Measurements from ENCODE around the gene TMEM266. TPM values are rescaled to one million over a fixed set of nuclear protein-coding genes. Genes with fewer than 3 reads are reported as not detected.
"Not testable (repeated sequence)": the region's sequence is repeated elsewhere in the genome, so short reads cannot be mapped to it uniquely, and the experiment has no call there.

TMEM266 gene, protein sequence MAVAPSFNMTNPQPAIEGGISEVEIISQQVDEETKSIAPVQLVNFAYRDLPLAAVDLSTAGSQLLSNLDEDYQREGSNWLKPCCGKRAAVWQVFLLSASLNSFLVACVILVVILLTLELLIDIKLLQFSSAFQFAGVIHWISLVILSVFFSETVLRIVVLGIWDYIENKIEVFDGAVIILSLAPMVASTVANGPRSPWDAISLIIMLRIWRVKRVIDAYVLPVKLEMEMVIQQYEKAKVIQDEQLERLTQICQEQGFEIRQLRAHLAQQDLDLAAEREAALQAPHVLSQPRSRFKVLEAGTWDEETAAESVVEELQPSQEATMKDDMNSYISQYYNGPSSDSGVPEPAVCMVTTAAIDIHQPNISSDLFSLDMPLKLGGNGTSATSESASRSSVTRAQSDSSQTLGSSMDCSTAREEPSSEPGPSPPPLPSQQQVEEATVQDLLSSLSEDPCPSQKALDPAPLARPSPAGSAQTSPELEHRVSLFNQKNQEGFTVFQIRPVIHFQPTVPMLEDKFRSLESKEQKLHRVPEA
- under 1 TPM in 1 of 2 donors, not detected in 1; 0.28 TPM for total RNA-seq
- long read RNA-seq, donor 1, partial matches to known transcripts = 0 of 2 reads
- long read RNA-seq, donor 1, other reads (novel, unspliced or antisense) = 2 of 2 reads
- long read RNA-seq, donor 2, partial matches to known transcripts = 0 of 1 reads
- long read RNA-seq, donor 2, other reads (novel, unspliced or antisense) = 1 of 1 reads

DNA sequence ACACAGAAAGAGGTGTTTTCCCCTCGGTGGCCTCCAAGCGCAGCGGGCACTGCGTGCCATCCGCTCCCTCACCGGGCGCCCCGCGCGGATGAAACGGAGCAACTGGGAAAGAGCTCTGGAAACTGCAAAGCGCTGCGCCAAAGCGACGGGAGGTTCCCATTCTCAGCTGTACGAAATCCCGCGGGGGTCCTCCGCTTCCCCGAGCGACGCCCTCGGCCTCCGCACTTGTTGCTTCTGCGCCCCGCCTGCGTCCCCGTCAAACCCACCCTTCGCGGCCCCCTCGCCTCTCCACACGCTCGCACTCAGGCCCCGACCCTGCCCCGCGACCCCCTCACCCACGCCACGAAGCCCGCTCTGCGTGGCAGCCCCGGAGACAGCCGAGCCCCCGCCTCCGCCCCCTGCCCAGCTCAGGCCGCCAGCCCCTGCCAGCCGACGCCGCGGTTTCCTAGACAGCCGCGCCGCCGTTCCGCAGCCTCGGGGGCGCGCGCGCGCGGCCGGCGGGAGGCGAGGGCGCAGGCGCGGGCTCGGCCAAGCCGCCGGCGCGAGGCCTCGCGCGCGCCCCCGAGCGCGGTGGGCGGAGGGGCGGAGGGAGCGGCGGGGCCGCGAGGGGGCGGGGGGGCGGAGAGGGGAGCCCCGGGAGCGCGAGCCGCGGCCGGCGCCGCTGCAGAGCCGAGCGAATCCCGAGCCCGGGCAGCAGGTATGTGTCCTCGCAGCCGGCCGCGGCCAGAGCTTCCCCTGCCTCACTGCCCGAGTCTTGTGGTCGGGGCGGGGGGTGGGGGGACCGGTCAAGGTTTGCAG, at the start of gene TMEM266:
TSS of gene TMEM266 (plus strand) at position 666 of the 798 bp plus-strand sequence. CDS start 74,279 bp downstream, outside the sequence.
- intact Hi-C loops (cut with DNase I) = loop anchor here in 1 of 2 donors (5.0 kb wide), 1 partner anchor 973 kb away; no protein-coding TSS in a partner anchor
- DNase-seq (ENCODE audit: low spot score) = no peak

DNA sequence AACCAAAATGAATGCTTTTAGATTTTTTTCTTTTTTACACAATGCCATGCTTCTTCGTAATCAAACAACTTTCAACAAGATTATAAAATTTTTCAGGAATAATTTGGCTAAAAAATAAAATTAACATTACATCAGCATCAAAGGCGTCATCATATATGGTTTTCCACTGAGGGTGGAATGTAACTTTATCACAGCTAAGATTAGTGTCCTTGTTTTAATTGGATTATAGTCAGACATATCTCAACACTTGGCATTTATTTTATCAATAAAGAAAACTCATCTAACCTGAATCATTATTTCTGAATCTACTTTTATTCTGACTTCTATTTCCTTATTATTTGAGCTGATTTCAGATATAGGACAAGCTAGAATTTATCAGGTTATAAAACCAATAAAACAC, 49.2 kb upstream of the TMEM266 start:
- DNase-seq (ENCODE audit: low spot score) = no peak
- intact Hi-C loops (cut with DNase I) = no loop called here

DNA sequence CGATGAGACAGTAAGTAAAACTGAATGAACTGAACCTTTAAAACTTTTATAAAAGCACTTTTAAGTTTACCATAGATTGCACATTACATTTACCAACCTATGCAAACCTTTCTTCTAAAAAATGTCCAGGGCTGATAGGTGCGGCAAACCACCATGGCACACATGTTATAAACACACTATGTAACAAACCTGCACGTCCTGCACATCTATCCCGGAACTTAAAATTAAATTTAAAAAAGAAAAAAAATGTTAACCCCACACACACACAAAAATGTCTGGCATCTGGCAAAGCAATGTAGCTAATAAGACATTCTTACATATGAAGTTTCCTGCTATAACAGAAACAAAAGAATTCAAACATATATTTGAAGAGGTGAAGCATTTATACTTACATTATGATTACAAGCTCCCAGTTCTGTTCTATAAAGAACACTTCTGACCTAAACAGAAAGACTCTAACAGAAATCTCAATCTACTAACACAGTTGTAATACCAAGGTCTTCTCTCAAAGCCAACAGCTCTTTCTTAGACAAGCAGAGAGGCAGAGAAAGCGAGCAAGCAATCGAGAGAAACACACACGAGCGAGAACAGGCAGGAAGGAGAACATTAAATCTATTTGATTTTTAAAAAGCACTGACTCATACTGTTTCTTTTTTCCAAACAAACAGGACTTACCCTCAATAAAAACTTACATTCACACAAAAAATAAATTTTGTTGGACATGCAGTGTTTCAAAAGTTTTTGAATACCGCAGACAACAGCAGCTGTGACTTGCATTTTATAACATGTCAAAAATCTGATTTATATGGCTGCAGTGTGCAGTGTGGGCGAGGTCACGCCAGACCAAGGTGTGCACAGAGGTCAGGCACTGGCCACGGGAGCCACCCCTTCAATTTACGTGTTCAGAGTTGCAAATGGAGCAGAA, 47.9 kb upstream of the TMEM266 start, which contains the start of gene NRG4:
TSS of gene NRG4 (minus strand) at position 798 of the 925 bp plus-strand sequence. CDS start 1,194 bp downstream, outside the sequence.
- intact Hi-C loops (cut with DNase I) = no loop called here

DNA sequence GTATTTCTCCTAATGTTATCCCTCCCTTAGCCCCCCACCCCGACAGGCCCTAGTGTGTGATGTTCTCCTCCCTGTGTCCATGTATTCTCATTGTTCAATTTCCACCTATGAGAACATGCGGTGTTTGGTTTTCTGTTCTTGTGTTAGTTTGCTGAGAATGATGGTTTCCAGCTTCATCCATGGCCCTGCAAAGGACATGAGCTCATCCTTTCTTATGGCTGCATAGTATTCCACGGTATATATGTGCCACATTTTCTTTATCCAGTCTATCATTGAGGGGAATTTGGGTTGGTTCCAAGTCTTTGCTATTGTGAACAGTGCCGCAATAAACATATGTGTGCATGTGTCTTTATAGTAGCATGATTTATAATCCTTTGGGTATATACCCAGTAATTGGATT, 46.3 kb upstream of the TMEM266 start:
- DNase-seq (ENCODE audit: low spot score); intact Hi-C loops (cut with DNase I): not testable (repeated sequence)

More for the DNA sequence above, 47.9 kb upstream of the TMEM266 start, which contains the start of gene NRG4:
- no peak for DNase-seq (ENCODE audit: low spot score)

DNA sequence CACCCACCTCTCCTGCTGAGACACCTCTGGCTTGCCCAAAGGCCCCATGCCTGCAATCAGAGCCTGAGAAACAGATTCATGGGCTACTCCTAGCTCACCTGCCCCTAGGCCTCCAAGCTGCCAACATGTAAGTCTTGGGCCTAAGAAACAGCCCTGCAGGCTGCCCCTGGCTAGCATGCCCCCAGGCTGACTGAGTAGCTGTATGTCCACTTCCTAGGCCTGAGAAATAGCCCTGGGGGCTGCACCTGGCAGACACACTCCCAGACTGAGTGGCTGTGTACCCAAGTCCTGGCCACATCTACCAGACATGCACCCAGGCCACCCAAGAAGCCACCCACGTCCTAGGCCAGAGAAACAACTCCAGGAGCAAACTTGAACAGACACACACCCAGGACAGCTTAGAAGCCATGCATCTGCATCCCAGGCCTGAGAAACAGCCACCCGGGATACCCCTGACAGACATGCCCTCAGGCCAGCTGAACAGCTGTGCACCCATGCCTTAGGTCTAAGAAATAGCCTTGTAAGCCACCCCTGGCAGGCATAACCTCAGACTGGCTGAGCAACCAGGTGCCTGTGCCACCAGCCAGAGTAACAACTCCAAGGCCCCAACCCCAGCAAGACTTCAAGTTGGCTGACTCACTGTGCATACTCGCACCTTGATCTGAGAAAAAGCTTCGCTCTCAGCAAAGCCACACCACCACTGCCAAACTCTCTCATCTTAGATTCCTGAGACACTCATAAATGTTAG, 35.6 kb upstream of the TMEM266 start:
- intact Hi-C loops (cut with DNase I) = no loop called here
- DNase-seq (ENCODE audit: low spot score) = no peak

DNA sequence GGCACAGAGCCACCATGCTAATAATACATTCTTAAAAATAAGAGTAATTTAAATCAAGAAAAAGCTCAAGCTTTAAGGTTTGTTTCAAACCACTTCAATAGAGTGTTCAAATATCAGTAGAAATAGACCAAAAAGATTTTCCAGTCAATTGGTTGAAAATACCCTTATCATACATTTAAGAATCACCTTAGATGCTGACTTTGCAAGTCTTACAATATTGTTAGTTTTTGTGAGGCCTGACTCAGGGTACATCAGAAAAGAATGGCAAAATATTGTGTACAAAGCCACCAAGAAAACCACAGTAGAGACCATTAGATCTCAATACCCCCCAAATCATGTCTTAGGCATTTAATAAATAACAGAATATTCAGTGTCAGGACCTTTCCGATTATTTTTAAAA, 27.7 kb upstream of the TMEM266 start:
- intact Hi-C loops (cut with DNase I) = no loop called here
- no peak for DNase-seq (ENCODE audit: low spot score)

DNA sequence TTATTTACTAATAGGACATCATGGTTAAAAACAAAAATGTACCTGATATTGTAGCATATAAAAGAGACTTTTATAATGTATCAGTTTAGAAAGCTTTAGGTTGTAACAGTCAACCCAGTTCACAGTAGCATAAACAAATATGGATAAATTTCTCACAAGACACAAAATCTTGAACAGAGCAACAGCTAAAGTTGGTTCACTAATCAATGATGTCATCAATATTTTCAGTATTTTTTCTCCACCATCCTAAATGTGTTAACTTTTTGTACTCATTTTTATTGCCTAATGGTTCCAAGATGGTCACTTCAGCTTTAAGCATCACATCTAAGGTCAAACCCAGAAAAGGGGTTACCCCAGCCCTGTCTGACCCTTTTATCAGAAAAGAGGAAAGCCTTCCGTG, 26.3 kb upstream of the TMEM266 start:
- intact Hi-C loops (cut with DNase I) = no loop called here
- no peak for DNase-seq (ENCODE audit: low spot score)

DNA sequence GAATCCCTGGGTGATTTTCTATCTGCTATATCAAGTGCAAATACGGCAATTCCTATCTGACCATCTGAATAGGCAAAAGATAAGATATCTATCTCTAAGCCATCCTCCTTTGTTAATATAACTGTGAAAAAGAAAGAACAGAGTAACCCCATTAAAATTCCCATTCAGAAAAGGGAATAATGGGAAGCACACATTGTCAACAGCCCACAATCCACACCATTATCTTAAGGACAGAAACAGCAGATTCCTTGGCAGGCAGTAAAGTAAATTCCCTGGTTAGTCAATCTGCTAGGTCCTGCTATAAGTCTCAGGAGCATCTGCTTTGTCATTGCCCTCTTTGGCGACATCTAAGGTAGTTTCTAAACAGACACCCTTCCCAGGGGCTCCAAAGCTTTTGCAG, 25.7 kb upstream of the TMEM266 start:
- intact Hi-C loops (cut with DNase I) = no loop called here
- no peak for DNase-seq (ENCODE audit: low spot score)

DNA sequence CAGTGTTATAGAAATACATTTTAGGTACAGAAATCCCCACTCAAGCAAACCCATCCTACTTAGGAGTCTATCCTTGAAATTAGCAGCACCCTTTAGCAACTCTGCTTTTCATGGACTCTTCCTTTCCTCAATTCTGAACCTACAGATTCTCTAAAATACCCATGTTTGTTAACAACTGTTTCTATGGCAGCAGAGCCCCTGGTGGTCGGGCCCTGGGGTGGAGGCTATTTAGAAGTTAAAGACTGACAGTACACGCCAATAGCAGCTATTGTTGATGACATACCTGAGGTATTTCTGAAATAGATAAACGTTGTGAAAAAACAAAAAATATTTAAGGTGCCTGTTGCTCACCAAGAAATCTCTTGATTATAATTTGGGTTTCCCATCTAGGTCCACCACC, 24.2 kb upstream of the TMEM266 start:
- intact Hi-C loops (cut with DNase I) = no loop called here
- peak; percentile 64 for DNase-seq (ENCODE audit: low spot score)

DNA sequence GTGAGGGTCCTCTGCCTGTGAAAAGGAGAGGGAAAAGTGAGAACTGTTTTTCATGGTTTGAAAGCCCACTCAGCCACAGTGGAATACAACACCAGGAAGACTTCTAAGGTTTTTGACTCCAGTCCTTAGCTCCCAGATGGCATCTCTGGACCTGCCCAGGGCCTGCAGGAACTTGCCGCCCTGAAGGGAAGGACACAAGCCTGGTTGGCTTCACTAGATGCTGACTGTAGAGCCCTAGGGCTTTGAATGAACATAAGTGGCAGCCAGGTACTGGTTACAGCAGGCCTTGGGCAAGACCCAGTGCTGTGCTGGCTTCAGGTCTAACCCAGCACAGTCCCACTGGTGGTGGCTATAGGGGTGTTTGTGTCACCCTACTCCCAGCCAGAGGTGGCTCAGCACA, 21.3 kb upstream of the TMEM266 start:
- intact Hi-C loops (cut with DNase I) = no loop called here
- no peak for DNase-seq (ENCODE audit: low spot score)

DNA sequence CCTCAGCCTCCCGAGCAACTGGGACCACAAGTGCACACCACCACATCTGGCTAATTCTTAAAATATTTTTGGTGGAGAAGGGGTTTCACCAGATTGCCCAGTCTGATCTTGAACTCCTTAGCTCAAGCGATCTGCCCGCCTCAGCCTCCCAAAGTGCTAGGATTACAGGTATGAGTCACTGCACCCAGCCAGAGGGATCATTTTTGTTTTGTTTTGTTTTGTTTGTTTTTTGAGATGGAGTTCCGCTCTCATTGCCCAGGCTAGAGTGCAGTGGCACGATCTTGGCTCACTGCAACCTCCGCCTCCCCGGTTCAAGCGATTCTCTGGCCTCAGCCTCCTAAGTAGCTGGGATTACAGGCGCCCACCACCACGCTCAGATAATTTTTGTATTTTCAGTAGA, 5.6 kb upstream of the TMEM266 start:
- DNase-seq (ENCODE audit: low spot score); intact Hi-C loops (cut with DNase I): not testable (repeated sequence)

DNA sequence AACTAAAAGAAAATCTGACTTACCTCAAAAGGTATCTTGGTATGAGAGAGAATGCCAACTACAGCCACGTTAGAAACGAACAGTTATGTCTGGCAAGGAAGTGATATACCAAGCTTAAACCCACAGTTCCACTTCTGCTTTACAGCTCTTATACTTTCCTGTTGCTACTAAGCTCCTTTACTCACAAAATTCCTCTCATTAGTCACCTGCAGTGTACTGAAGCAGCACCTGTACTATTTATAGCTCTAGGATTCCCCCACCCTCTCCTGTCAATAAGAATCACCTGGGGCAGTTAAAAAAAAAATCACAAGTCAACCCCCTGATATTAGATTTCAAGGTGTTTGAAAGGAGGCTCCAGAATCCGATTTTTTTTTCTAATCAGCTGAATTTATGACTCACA, 2.9 kb upstream of the TMEM266 start:
- intact Hi-C loops (cut with DNase I) = loop anchor here in 1 of 2 donors (5.0 kb wide), 1 partner anchor 975 kb away; no protein-coding TSS in a partner anchor

DNA sequence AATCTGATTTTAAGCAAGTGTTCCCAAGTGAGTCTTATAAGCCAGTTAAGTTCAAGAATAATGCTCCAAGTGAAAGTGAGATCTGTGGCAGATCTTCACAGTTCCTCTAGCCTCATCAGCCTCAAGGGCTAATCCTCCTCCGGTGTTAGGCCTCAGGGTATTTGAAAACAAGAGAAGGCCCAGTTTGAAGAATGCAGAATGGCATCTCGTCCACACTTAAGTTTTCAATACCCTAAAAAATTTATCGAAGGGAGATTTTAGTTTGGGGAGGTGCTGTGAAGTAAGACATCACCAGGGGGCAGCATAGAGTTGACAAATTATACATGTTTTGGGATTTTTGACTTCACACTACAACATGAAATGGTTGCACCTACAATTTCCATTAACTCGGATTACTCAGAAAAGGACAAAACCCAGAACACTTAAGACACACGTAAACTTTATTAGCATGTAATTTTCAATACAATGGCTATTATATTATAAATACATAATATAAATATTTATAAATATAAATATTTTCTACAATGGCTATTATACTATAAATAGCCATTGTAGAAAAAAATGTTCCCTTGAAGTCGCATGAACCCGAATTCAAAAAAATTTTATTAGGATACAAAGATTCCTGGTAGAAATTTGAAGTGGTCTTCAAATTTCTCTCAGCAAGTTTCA, 2.3 kb upstream of the TMEM266 start:
- DNase-seq (ENCODE audit: low spot score) = no peak
- intact Hi-C loops (cut with DNase I) = loop anchor here in 1 of 2 donors (5.0 kb wide), 1 partner anchor 975 kb away; no protein-coding TSS in a partner anchor

More for the DNA sequence above, 2.9 kb upstream of the TMEM266 start:
- DNase-seq (ENCODE audit: low spot score) = no peak

DNA sequence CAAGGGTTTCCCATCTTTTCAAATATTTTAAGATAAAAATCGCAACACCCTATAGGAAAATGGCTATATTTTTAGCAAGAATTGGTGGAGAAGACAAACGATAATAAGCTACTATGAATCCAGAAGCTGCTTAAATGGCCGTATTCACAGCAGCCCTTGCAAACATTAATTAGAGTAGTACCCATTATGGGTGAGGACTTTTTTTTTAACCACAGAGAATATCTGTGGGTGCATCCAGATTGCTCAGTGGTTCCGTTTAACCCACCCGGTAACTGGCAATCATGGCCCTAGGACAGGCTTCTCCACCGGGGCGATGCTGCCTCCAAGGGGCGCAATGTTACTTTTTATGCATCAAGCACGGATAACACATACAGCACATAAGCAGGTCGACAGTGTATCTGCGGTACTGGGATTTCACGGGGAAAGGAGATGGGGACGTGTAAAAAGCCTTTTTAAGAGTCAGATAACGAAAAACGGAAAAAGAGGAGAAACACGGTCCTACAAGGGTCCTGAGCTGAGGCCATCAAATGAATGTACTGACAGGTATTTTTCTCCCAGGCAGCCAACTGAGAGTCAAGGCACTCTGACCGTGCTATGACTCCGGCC, 968 bp upstream of the TMEM266 start:
- intact Hi-C loops (cut with DNase I) = loop anchor here in 1 of 2 donors (5.0 kb wide), 1 partner anchor 973 kb away; no protein-coding TSS in a partner anchor
- no peak for DNase-seq (ENCODE audit: low spot score)

DNA sequence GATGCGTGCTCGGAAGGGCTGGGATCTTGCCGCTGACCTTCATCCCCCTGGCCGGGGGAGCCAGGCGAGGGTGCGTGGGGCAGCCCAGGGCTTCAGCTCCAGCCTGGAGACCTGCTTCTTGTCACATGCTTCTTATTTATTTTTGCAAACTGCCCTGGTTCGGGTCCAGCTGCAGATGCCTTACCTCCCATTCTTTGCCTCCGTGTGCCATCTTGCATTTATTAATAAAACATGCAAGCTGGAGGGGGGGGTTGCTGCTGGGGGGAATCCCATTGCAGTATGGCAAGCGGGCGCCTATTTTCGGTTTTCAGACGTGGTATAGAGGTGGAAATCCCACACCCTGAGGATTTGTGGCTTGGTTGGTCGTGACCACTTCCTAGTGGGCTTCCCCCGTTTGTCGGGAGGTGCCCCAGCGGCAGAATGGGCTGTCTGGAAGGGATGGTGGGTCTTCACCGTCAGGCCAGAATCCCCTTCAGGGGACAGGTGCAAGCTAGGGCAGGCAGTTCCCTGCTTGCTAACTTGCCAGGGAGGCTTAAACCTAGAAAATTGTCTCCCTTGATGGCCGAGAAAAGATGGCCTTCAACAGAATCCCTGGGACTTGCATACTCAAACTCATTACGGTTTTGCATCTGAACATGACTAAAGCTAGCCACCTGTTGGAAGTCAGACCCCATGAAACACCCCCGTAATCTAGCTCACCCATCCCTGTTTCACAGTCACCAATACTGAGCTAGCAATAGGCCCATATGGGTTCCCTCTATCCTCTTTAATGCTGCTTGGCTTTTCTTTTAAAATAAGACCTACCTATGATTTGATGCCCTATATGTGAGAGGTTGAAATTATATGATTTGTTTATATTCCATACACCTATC, 569 bp downstream of the TMEM266 start:
- no peak for DNase-seq (ENCODE audit: low spot score)
- intact Hi-C loops (cut with DNase I) = no loop called here

DNA sequence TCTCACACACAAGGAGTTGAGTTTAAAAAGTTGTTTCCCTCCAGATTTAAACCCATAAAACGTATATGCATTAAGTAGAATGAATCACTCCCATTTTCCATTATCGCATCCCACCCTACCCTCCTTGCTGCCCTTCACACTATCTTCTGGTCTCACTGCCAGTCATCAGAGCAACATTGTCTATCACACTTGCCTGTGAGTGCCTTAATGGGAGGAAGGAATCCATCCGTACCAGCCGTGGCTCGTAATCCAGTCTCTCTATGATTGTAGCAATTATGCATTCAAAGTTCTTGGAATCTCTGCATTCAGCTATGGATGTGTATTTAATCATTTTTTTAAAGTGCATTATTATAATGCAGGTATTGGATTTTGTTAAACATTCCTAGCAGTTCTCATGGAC, 1.9 kb downstream of the TMEM266 start:
- DNase-seq (ENCODE audit: low spot score) = no peak
- intact Hi-C loops (cut with DNase I) = no loop called here

Measured in posterior vena cava (tissue), 2 donors.